Measurements from ENCODE around the gene NAB2.

DNA sequence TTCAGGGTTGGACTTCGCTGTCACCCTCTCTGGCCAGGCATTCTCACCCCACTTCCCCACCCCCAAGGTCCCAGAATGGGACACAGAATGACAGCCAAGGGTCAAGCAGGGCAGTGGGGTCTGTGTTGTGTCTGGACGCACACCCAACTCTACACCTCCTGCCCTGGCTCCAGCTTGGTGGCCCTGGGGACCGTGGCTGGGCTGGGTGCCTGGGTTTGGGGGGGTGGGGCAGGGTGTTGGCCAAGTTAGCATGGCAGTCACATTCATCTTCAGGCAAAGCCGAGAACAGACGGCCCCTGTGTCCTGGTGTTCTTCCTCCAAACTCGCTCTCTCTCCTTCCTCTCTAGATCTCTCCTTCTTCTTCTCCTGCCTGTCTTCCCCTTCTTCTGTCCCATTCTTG lies 45.0 kb downstream of the NAB2 start:
- TF ChIP-seq EZH2 (IDR thresholded peaks at IDR 0.05; ENCODE audit: low read depth, low read length, severe bottlenecking), result no peak
- TF ChIP-seq, protein P1, sequence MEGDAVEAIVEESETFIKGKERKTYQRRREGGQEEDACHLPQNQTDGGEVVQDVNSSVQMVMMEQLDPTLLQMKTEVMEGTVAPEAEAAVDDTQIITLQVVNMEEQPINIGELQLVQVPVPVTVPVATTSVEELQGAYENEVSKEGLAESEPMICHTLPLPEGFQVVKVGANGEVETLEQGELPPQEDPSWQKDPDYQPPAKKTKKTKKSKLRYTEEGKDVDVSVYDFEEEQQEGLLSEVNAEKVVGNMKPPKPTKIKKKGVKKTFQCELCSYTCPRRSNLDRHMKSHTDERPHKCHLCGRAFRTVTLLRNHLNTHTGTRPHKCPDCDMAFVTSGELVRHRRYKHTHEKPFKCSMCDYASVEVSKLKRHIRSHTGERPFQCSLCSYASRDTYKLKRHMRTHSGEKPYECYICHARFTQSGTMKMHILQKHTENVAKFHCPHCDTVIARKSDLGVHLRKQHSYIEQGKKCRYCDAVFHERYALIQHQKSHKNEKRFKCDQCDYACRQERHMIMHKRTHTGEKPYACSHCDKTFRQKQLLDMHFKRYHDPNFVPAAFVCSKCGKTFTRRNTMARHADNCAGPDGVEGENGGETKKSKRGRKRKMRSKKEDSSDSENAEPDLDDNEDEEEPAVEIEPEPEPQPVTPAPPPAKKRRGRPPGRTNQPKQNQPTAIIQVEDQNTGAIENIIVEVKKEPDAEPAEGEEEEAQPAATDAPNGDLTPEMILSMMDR (IDR thresholded peaks at IDR 0.05; ENCODE audit: control extremely low read depth in 1 of 3, insufficient read depth in 1 of 3, low read depth in 1 of 3, low read length in 3 of 3), result no peak
